NOMO-1 treated with DMSO at 0.1 percent for 48 hours (cell line): Measurements from ENCODE around the gene FOXM1.
"Not testable (repeated sequence)": the region's sequence is repeated elsewhere in the genome, so short reads cannot be mapped to it uniquely, and the experiment has no call there.

Experiments used
- DNase-seq: peaks from one replicate; lab custom pipeline; 2025; ENCODE audit not compliant: unreplicated experiment; lab: John Stamatoyannopoulos, UW

Gene FOXM1

DNA sequence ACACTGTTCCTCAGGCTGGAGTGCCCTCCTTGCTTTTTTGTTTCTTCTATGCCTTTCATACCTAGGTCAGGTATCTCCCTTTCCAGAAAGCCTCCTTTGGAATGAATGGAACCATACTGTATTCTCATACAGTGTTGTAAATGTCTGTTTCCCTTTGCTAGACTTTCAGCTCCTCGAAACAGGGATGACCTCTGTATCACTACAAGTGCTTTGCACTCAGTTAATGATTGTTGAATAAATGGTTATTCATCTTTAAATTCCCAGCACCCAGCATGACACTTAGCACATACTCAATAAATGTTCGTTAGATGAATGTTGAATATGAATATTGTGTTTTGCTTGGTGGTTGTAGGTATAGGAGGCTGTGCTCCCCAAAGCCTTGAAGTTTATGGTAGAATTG, 7.8 kb upstream of the FOXM1 start:
- DNase-seq: no peak

DNA sequence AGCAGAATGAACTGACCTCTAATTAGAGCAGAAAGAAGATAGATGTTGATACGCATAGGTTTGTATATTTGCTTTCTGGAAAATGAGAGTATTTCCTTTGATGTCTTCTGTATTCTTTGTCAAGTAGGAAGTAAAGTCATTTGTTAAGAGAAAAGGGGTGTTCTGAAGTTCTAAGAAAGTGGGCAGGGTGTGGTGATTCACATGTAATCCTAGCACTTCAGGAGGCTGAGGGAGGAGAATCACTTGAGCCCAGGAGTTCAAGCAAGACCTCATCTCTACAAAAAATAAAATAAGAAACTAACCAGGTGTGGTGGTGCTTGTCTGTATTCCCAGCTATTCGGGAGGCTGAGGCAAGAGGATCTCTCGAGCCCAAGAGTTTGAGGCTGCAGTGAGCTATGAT, 2.9 kb upstream of the FOXM1 start:
- DNase-seq: no peak

DNA sequence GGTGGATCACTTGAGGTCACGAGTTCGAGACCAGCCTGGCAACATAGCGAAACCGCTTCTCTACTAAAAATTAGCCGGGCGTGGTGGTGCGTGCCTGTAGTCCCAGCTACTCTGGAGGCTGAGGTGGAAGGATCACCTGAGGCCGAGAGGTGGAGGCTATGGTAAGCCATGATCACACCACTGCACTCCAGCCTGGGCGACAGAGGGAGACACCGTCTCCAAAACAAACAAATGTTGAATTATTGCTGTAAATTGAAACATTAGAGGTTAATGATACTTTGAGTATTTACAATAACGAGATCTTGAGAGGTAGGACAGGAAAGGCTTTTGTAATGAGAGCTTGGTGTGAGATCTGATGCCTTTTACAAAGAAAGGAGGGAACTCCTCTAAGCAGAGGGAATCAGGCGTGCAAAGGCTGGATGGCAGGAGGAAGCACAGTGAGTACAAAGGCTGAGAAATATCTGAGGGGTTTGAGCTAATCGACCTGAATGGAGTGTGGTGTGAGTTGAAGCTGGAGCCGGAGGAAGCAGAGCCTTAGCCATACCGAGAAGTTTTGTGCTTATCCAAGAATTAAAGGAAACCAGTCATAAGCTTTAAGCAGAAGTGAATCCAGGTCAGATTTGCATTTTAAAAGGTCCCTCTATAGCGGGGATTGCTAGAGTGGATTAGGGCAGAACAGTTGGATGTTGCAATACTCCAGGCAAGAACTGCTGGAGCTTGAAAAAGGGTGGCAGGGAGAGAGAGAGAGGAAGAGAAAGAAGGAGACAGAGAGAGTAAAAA, 1.2 kb upstream of the FOXM1 start:
- DNase-seq: peak; percentile 96

DNA sequence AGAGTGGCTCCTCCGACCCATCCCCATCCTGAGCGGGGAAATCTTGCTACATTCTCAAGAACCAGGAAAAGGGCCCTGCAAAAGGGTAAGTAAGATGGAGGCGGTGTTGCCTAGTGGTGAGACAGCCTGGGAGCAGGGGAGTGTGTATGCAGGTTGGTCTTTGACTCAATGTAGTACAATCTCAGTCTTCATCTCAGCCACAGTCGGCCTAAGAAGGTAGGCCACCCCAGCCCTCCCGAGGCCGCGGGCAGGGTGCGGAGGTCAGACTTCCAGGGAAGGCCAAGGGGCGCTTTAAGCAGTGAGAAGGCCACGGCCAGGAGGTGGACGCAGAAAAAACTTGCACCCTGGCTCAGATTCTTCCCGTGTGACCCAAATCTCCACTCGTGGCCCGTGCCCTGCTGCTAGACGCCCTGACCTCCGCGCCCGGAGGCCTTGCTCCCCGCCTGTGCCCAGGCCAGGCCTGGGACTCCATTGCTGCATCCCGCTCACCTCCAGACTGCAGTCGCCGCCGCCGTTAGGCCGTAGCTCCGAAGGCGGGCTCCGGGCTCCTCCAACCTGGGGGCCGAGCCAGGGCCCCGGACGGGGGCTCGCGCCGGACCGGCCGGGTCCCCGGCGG, 435 bp downstream of the FOXM1 start:
- DNase-seq: peak; percentile 42

DNA sequence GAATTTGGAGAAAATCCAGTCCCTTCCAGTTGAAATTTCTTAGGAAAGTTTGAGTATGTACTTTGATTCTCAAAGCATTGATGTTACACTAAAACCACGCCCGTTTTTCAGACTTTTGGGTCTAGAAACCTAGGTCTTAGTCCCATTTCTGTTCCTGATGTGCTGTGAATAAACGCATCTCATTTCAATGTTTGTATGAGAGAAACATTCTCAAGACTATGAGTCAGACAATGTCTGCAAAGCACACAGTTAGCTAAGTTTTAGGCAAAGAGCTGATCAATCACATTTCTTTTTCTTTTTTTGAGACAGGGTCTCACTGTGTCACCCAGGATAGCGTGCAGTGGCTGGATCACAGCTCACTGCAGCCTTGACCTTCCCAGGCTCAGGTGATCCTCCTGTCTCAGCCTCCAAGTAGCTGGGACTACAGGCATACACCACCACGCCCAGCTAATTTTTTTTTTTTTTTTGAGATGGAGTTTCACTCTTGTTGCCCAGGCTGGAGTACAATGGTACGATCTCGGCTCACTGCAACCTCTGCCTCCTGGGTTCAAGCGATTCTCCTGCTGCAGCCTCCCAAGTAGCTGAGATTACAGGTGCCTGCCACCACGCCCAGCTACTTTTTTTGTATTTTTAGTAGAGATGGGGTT, 7.9 kb downstream of the FOXM1 start:
- DNase-seq: not testable (repeated sequence)

DNA sequence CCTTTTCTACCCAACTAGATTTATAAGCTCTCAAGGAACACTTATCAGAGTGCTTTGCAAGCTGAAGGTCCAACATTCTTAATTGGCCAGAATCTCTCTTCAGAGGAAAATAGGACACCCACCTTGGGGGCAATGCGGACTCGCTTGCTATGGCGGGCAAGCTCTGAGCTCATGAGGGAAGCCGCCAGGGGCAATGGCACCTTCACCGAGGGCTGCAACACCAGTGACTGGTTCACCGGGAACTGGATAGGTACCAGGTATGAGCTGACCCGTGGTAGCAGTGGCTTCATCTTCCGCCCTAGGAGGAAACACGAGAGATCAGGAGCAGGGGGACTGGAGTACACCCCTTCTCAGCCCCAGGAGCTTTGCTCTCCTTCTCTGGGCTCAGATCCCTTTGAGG, 12.8 kb downstream of the FOXM1 start:
- DNase-seq: no peak

DNA sequence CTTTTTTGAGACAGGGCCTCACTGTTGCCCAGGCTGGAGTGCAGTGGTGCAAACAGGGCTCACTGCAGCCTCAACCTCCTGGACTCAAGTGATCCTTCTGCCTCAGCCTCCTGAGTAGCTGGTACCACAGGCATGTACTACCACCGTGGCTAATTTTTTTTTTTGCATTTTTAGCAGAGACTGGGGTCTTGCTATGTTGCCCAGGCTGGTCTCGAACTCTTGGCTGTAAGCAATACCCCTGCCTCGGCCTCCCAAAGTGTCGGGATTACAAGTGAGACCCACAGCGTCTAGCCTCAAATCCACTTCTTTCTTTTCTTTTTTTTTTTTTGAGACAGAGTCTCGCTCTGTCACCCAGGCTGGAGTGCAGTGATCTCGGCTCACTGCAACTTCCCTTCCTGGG, 13.6 kb downstream of the FOXM1 start:
- DNase-seq: not testable (repeated sequence)

DNA sequence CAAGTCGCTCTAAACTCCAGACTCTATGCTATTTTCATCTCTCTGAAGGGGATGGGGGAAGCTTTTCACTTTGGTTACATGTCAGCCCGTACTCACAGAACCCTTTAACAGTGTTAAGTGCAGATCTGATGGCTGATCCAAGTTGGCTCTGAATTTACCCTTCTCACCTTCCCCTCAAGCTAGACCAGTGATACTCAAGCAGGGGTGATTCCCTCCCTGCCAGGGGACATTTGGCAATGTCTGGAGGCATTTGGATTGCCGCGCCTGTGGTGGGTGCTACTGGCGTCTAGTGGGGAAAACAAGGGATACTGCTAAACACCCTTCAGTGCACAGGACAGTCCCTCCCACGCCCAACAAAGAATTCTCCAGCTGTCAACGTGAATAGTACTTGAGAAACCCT, 14.1 kb downstream of the FOXM1 start:
- DNase-seq: no peak

DNA sequence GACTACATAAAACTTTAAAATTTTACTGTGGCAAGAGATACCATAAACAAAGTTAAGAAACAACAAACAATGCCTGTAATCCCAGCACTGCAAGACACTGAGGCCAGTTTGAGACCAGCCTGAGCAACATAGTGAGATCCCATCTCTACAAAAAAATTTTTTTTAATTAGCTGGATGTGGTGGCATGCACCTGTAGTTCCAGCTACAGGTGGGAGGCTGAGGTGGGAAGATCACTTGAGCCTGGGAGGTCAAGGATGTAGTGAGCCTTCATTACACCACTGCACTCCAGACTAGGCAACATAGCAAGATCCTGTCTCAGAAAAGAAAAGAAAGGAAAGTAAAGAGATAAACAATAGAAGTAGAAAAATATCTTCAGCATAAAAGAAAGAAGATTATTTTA, 16.8 kb downstream of the FOXM1 start:
- no peak for DNase-seq

DNA sequence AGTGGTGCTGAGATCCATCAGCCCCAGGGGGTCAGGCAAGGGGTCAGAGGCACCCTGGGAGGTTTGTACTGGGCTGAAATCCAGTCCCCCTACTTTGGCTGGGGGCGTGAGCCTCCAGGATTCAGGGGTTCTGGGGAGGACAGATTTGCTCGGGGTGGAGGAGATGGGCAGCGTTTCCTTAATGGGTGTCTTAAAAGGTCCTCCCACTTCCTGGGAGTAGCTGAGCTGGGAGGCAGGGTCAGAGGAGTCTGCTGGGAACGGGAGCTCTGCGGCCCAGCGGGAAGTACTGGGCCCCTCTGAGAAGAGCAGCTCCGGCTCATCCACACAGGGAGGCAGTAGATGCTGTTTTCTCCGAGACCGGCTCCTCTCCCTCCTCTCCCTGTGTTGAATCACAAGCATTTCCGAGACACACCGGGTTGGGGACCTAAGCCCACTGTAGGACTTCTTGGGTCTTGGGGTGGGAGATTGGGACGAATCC, 18.0 kb downstream of the FOXM1 start:
- DNase-seq: no peak

DNA sequence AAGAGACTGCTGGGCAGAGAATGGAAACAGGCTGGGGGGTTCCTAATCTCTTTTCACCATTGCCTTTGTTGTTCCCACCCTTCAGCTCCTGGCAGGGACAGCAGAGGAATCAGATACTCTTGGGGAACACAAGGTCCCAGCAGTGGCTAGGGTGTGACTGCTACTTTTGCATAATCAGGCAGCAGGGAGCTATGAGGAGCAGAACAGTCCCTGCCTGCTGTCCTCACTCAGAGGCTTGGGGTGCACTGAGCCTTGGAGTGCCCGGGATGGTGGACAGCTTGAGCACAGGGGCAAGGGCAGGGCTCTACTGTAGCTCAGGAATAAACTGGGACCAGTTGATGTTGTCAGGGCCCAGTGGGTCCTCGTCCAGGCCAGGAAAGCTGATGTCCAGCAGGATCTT, 18.6 kb downstream of the FOXM1 start:
- DNase-seq: no peak

DNA sequence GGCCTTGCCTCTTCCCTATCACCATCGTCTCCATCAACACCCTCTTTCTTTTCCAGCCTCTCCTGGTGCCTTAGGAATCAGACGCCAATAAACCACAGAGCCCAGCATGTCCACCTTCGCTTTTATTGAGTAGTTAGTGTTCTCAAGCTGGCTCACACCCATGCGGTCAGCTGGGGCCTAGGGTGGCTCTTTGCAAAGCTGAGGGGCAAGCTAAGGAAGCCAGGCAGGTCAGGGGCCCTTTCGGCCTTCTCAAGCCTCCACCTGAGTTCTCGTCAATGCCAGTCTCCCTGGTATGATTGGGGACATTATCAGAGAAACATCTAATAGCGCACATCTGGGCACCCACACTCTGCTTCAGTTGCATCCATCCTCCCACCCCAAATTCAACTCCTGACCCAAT, 19.4 kb downstream of the FOXM1 start:
- no peak for DNase-seq

DNA sequence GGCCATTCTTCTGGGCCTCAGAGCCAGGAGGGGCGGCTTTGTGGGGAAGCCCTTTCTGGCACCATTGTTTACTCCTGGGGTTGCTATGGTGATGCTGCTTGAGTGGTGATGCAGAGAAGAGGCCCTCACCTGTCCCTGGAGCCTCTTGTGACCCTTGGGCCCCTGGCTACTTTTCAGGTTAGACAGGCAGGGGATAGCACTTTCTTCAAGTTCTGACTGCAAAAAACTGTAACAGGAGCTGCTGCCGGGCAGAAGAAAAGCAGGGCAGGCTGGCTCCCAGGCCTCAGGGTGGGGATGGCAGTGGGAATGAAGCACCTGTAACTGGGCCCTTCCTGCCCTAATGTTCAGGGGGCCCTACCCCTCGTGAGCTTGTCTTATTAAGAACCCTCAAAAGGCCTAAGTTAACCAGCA, 19.9 kb downstream of the FOXM1 start, which contains the start of gene TEX52:
Gene TEX52, minus strand, starts transcription at position 19 of the 411 bp plus-strand sequence. Its CDS starts 13 bp downstream, at position 6.
- DNase-seq: no peak

DNA sequence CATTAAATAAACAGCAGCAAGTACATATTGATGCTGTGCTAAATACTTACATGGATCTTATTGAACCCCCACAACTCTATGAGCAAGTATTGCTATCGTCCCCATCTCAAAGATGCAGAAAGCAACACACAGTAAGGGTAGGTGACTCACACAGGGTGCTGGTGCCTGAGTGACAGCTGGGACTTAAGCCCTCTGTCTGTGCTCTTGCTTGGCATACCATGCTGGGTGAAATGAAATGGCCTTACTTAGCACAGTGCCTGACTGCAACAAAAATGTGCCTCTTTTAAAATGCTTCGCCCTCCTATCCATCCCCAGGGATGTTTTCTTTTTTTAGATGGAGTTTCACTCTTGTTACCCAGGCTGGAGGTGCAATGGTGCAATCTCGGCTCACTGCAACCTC, 20.9 kb downstream of the FOXM1 start:
- no peak for DNase-seq

DNA sequence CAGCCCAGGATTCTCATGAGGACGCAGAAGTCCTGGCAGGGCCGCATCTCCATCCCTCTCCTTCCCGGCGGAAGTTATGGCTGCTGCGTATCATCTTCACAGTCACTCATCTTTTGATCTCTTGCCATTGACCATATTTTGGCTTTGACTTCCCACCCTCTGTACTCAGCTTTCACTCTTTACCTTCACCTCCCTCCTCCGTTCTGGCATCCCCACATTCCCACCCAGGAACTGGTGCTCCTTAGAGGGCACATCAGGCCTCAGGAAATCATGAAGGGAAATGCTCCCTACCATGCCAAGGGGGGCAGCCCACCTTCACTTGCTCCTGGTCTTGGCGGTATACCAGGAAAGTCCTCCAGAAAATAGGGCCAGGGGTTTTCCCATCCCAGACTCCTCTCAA, 21.4 kb downstream of the FOXM1 start:
- no peak for DNase-seq

DNA sequence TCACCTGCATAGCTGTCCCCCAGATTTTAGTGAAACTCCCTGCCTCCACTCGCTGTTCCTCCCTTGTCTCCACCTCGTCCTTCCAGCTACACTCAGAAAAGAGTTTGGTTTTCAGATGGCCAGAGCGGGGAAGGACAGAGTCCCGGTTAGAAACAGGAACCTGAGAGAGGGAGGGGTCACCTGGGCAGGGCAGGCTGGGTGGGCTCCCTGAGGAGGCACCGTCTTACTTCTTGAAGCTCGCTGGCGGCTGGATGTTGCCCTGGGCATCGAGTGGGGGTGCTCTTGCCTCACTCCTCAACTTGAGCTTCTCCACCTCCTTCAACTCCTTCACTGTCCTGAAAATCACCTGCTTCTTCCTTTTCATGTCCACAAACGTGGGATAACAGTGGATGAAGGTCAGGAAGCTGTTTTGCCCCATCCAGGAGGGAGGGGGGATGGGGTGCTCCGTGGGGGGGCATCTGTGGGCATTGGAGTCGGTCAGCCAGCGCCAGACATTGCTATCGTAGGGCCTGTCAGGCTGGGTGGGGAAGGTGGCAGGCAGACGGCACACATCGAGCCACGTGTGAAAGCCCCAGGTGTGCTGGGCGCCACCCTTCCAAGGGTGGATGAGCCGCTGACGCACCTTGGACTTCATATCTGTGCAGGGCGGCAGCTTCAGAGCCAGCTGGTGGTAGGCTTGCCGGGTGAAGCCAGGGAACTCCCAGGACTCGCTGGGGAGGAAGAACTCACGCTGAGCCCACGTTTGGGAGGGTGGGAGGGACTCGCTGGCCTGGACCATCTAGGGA, 22.1 kb downstream of the FOXM1 start:
- no peak for DNase-seq

DNA sequence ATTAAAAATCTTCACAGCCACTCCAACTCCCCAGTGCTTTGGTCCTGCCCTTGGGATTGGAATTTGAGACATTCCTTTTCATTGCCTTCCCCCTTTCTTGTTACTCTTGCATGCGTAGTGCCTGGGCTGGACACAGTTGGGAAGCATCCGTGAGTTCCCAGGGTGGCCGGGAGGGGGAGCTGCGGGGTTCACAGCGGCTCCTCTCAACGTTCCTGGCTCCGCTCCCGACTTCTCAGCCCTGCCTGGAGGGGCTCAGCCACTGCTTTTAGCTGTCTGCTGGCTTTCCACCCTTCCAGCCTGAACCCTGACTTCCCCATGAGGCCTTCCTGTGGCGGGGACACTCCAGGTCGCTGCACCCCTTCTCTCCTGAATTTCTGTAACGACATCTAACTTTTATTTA, 23.3 kb downstream of the FOXM1 start:
- no peak for DNase-seq

DNA sequence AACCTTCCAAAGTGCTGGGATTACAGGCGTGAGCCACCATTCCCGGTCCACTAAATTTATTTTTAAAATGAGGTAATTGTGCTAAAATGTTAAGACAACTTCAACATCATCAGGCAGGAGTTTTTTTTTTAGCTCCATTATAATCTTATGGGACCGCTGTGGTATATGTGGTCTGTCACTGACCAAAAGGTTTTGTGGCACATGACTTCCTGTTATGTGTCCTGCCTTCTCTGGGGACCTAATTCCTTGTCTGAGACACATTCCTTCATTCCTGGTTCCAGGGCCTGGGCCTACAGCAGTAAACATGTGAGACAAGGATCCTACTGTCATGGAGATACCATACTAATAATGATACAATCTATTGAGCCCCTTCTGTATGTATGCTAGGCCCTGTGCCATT, 25.0 kb downstream of the FOXM1 start:
- DNase-seq: no peak

DNA sequence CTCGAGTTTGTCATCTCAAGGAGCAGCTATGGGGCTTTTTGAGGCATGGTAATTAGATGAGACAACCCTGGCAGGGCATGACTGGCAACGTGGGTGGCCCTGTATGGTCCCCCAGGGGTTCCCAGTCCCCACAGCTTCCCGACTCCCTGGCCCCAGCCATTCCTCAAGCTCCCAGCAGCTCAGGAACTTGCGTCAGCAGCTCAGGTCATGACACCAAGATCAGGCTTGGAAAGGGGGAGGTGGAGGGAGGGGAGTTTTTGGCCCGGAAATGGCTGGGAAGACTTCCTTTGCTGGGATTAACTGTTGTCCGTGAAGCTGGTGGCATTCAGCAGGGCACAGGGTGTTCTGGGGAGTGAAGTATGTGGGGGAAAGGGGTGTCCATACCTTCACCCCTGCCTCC, 31.7 kb downstream of the FOXM1 start:
- DNase-seq: no peak

DNA sequence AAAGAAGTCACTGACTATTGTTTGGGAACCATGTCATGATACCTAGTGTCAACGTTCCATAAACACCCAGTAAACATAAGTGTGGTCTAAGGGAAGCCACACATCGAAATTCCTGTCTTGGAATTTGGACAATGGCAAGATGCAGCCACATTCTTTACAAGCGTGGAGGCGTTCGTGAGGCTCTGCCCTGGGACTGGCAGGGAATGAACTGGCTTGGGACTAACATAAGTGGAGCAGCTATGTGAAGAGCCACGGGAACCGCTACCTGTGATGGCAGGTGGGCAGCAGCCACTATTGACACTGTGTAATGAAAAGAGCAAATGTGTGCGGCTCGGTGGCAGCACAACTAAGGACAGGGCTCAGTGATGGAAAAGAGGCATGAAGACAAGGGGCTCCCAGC, 32.2 kb downstream of the FOXM1 start:
- no peak for DNase-seq

DNA sequence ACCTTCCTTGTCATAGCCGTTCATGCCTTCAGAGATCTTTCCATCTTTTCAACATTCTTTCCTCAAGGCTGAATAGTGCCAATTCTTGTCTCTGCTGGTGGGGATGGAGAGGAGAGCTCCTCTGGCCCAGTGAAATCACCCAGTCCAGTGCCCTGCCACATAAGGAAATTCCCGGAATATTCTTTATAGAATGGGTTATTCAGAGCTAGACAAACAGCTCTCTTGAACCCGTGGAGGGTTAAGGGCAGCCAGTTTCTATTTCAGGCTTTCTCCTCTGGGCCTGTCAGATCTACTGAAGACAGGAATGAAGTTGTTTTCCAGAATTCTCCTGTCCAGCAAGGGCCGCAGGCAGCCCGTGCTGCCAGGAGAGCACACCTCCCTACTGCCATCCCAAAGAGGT, 34.0 kb downstream of the FOXM1 start:
- DNase-seq: no peak
